PC-3 (cell line): ENCODE results near the gene ROR1. TPM values are rescaled to one million over a fixed set of nuclear protein-coding genes. Genes with fewer than 3 reads are reported as not detected.

Experiments
- ATAC-seq: fragments of 200-7000 bp; cut with Tn5 transposase; 2 replicates; pipeline ENCODE4 v1.9.1; 2020; ENCODE audit warnings: mild to moderate bottlenecking, moderate library complexity
- BruUV-seq: library from RNA; stranded (reverse); fragments of 400-500 nt; replicated peaks from 2 replicates; lab custom pipeline; 2021; lab: Mats Ljungman, UMichigan
- CTCF ChIA-PET: fragments of 300-600 bp; sonication (Branson Sonifier 250); formaldehyde crosslinking; loops from one replicate; lab custom pipeline; 2022; ENCODE audit warnings: antibody characterized with exemption; lab: Charles Lee
- POLR2A ChIA-PET: fragments of 300-600 bp; sonication (Branson Sonifier 250); formaldehyde crosslinking; loops from one replicate; lab custom pipeline; 2022; ENCODE audit warnings: antibody characterized with exemption; ENCODE audit not compliant: unreplicated experiment; lab: Charles Lee
- DNase-seq: peaks from one replicate; pipeline ENCODE4 v3.0.0-alpha.2; 2015
- H2AFZ ChIP-seq: fragments of 300-600 bp; sonication (generic); 2 replicates; pipeline ENCODE4 v1.6.0; 2016; ENCODE audit warnings: antibody characterized with exemption, low read length
- H3F3A ChIP-seq: fragments of 300-600 bp; sonication (generic); one replicate; pipeline ENCODE4 v1.6.0; 2017; ENCODE audit warnings: antibody characterized with exemption, low read length, control low read depth, mild to moderate bottlenecking; ENCODE audit not compliant: unreplicated experiment
- H3K27ac ChIP-seq: fragments of 300-600 bp; sonication (generic); 2 replicates; pipeline ENCODE4 v1.5.1; 2016; ENCODE audit warnings: mild to moderate bottlenecking, low read length
- H3K27me3 ChIP-seq: fragments of 300-600 bp; sonication (generic); 2 replicates; pipeline ENCODE4 v1.6.1; 2016; ENCODE audit warnings: low read length, mixed read lengths
- H3K36me3 ChIP-seq: fragments of 300-600 bp; sonication (generic); 2 replicates; pipeline ENCODE4 v1.6.1; 2016; ENCODE audit warnings: low read depth, mixed run types, low read length, mixed read lengths
- H3K4me1 ChIP-seq: fragments of 300-600 bp; sonication (generic); 2 replicates; pipeline ENCODE4 v1.5.1; 2016; ENCODE audit warnings: low read length; ENCODE audit not compliant: insufficient read depth
- H3K4me2 ChIP-seq: fragments of 300-600 bp; sonication (generic); 2 replicates; pipeline ENCODE4 v1.6.0; 2016; ENCODE audit warnings: low read length
- H3K4me3 ChIP-seq: fragments of 300-600 bp; sonication (generic); 2 replicates; pipeline ENCODE4 v1.5.1; 2016; ENCODE audit warnings: mild to moderate bottlenecking, low read length, mixed read lengths
- H3K79me2 ChIP-seq: fragments of 300-600 bp; sonication (generic); 2 replicates; pipeline ENCODE4 v1.6.1; 2017; ENCODE audit warnings: low read length, mixed read lengths
- H3K9ac ChIP-seq: fragments of 300-600 bp; sonication (generic); 2 replicates; pipeline ENCODE4 v1.6.0; 2016; ENCODE audit warnings: mild to moderate bottlenecking, low read length
- H3K9me2 ChIP-seq: fragments of 300-600 bp; sonication (generic); replicated peaks from 2 replicates; pipeline ENCODE4 v1.6.1; 2016; ENCODE audit warnings: mixed run types, low read length, mixed read lengths
- H3K9me3 ChIP-seq: fragments of 300-600 bp; sonication (generic); 2 replicates; pipeline ENCODE4 v1.6.1; 2016; ENCODE audit warnings: low read length, mixed read lengths
- H4K20me1 ChIP-seq: fragments of 300-600 bp; sonication (generic); 2 replicates; pipeline ENCODE4 v1.6.1; 2016; ENCODE audit warnings: low read length, mixed read lengths
- EZH2 ChIP-seq: fragments of 300-600 bp; sonication (generic); IDR thresholded peaks from one replicate; pipeline ENCODE4 v1.6.1; 2017; ENCODE audit warnings: antibody characterized with exemption, mild to moderate bottlenecking, low read length; ENCODE audit not compliant: unreplicated experiment
- EZH2phosphoT487 ChIP-seq: fragments of 300-600 bp; sonication (generic); IDR thresholded peaks from 2 replicates; pipeline ENCODE4 v1.6.1; 2018; ENCODE audit warnings: mild to moderate bottlenecking, antibody characterized with exemption, low read length, borderline replicate concordance
- intact Hi-C: fragments of 100-400 bp; cut with micrococcal nuclease; formaldehyde crosslinking; loops from 2 replicates; pipeline ENCODE4 v1.9.0; 2023
- total RNA-seq: library from RNA; depleted of rRNA; stranded (reverse); fragments of >200 nt; gene quantifications from 2 replicates; pipeline ENCODE4 v1.2.3, GENCODE V29; 2014
- TF ChIP-seq, protein P1 (sequence below): fragments of 300-600 bp; sonication (generic); conservative IDR thresholded peaks from 2 replicates; pipeline ENCODE4 v1.5.1; 2017; ENCODE audit warnings: antibody characterized with exemption, low read depth, mild to moderate bottlenecking, low read length

Gene ROR1
- total RNA-seq, 1 experiment from 2014 or later = 16.5 TPM

GRCh38 chr1:63877021-63877767 is 103.4 kb downstream of the ROR1 start:
- Histone ChIP-seq H3K4me3 (peak overlapping the region; percentile 11; the same call in 1 of the 2 replicates), H3F3A (peaks cover 13% of the 10 kb centered on the region), H4K20me1 (no peaks in the 10 kb centered on the region), H3K9me3 (no peaks in the 10 kb centered on the region), H3K4me2 (peak overlapping the region; percentile 53), H3K9ac (peak overlapping the region; percentile 34), H3K27me3 (no peaks in the 10 kb centered on the region), H3K4me1 (peaks cover 67% of the 10 kb centered on the region), H3K79me2 (peaks cover 63% of the 10 kb centered on the region), H3K36me3 (no peaks in the 10 kb centered on the region), H3K27ac (peak overlapping the region; percentile 89), H3K9me2 (no peaks in the 10 kb centered on the region), H2AFZ (no peak overlapping the region)
- CTCF ChIA-PET = interaction anchor here (0.6 kb wide), 1 partner anchor 185 kb away, joined by 3 read pairs; no protein-coding TSS in a partner anchor
- ATAC-seq (peak; percentile 57), DNase-seq (peak; percentile 73)
- BruUV-seq = no TSS peak
- POLR2A ChIA-PET = interaction anchor here (0.6 kb wide), 1 partner anchor 183 kb away, joined by 3 read pairs; no protein-coding TSS in a partner anchor
- intact Hi-C loops = loop anchor here (5.0 kb wide), 1 partner anchor 175 kb away; no protein-coding TSS in a partner anchor
- TF ChIP-seq, protein P1, sequence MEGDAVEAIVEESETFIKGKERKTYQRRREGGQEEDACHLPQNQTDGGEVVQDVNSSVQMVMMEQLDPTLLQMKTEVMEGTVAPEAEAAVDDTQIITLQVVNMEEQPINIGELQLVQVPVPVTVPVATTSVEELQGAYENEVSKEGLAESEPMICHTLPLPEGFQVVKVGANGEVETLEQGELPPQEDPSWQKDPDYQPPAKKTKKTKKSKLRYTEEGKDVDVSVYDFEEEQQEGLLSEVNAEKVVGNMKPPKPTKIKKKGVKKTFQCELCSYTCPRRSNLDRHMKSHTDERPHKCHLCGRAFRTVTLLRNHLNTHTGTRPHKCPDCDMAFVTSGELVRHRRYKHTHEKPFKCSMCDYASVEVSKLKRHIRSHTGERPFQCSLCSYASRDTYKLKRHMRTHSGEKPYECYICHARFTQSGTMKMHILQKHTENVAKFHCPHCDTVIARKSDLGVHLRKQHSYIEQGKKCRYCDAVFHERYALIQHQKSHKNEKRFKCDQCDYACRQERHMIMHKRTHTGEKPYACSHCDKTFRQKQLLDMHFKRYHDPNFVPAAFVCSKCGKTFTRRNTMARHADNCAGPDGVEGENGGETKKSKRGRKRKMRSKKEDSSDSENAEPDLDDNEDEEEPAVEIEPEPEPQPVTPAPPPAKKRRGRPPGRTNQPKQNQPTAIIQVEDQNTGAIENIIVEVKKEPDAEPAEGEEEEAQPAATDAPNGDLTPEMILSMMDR = no peak
- TF ChIP-seq EZH2phosphoT487 (no peak), EZH2 (no peak)

DNA sequence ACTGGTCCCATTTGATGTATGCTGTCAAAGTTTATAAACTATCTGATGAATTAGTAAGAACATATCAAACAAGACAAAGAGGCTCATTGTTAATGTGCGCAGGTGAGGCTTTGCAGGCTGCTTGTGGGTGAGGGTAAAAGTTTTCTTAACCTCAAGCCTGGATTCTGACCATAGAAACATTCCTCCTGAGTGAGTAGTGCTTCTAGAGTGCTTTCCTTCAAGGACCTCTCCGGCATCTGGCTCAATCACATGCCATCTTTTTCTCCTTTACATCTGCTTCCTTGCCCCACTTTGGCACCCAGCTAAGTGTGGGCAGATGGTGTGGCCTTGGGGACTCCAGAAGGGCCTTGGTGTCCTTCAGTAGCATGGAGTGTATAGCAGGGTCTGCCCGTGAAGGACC is 104.0 kb downstream of the ROR1 start:
- intact Hi-C loops = loop anchor here (5.0 kb wide), 1 partner anchor 176 kb away; no protein-coding TSS in a partner anchor
- Histone ChIP-seq H3K79me2 (peaks cover 57% of the 10 kb centered on the region), H3K36me3 (no peaks in the 10 kb centered on the region), H3F3A (peaks cover 13% of the 10 kb centered on the region), H3K27ac (peak overlapping the region; percentile 89), H3K9me2 (no peaks in the 10 kb centered on the region), H3K4me1 (peaks cover 65% of the 10 kb centered on the region), H3K9me3 (no peaks in the 10 kb centered on the region), H3K4me2 (peak overlapping the region; percentile 58), H4K20me1 (no peaks in the 10 kb centered on the region), H3K9ac (peak overlapping the region; percentile 34; the same call in 1 of the 2 replicates), H2AFZ (no peak overlapping the region), H3K4me3 (no peak overlapping the region), H3K27me3 (no peaks in the 10 kb centered on the region)
- ATAC-seq (peak; percentile 87), DNase-seq (peak; percentile 94)
- POLR2A ChIA-PET = interaction anchor here (0.6 kb wide), 2 partner anchors 184 to 216 kb away, joined by 3 to 5 read pairs; no protein-coding TSS in a partner anchor
- TF ChIP-seq, protein P1 = no peak
- no peak for TF ChIP-seq EZH2phosphoT487
- TF ChIP-seq EZH2 = no peak
- CTCF ChIA-PET = interaction anchor here (0.6 kb wide), 1 partner anchor 186 kb away, joined by 3 read pairs; no protein-coding TSS in a partner anchor
- BruUV-seq = no TSS peak
